OCI-LY1 (cell line): ENCODE results near the gene QPRT.

Source experiments
- EZH2 ChIP-seq: fragments of 200-600 bp; sonication (generic), shearing (Covaris generic); IDR thresholded peaks from 2 replicates; pipeline ENCODE4 v1.8.0; 2017; ENCODE audit warnings: borderline replicate concordance, mixed run types, mild to moderate bottlenecking, antibody characterized with exemption, low read length, moderate library complexity, mixed read lengths
- TF ChIP-seq, protein P1 (sequence below): fragments of 200-600 bp; sonication (generic), shearing (Covaris generic); IDR thresholded peaks from 2 replicates; pipeline ENCODE4 v1.5.1; 2017; ENCODE audit warnings: mild to moderate bottlenecking, antibody characterized with exemption, low read length, moderate library complexity, mixed read lengths

DNA sequence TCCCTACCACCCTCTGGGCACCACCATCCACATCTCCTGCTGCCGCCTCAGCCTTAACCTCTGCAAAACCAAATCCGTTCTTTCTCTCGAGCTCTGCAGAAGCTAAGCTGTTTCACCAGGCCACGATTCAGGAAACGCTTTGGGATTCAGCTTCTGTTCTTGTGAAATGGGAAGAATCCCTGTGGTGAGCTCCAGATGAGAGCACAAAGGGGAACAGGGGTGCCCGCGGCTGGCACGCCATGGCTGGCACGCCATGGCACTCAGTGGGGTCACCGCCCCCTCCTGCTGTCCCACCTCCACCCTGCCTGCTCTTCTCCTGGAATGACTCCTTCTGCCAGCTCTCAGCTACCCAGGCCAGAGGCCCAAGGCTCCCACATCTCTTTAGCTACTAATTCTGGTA is 5.7 kb downstream of the QPRT start:
- TF ChIP-seq, protein P1, sequence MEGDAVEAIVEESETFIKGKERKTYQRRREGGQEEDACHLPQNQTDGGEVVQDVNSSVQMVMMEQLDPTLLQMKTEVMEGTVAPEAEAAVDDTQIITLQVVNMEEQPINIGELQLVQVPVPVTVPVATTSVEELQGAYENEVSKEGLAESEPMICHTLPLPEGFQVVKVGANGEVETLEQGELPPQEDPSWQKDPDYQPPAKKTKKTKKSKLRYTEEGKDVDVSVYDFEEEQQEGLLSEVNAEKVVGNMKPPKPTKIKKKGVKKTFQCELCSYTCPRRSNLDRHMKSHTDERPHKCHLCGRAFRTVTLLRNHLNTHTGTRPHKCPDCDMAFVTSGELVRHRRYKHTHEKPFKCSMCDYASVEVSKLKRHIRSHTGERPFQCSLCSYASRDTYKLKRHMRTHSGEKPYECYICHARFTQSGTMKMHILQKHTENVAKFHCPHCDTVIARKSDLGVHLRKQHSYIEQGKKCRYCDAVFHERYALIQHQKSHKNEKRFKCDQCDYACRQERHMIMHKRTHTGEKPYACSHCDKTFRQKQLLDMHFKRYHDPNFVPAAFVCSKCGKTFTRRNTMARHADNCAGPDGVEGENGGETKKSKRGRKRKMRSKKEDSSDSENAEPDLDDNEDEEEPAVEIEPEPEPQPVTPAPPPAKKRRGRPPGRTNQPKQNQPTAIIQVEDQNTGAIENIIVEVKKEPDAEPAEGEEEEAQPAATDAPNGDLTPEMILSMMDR: no peak
- no peak for TF ChIP-seq EZH2
